Stomach (tissue), 19 donors: ENCODE measurements around the gene NUDT7. TPM values are rescaled to one million over a fixed set of nuclear protein-coding genes. Genes with fewer than 3 reads are reported as not detected.

Experiments used
- DNase-seq, 2 donors: peaks; one replicate each; pipeline versions ENCODE4 v3.0.0 to v3.0.0-alpha.2; 2013 to 2019
- H3K27ac ChIP-seq, 5 donors: fragments of 200-600 bp in 4 of 5; sonication (generic) in 4 of 5; one replicate each; pipeline ENCODE4 v1.5.1; 2013 to 2019; ENCODE audit warnings: mild to moderate bottlenecking in 1 of 5, moderate library complexity in 1 of 5
- H3K27me3 ChIP-seq, 3 donors: fragments of 200-600 bp; sonication (generic); one replicate each; pipeline ENCODE4 v1.5.1; 2017 to 2019; ENCODE audit warnings: mixed run types in 1 of 3
- H3K36me3 ChIP-seq, 4 donors: fragments of 200-600 bp; sonication (generic); 1 replicate in 3 of 4; 2 replicates in 1 of 4; pipeline ENCODE4 v1.5.1; 2016 to 2019
- H3K4me1 ChIP-seq, 4 donors: fragments of 200-600 bp; sonication (generic); one replicate each; pipeline ENCODE4 v1.5.1; 2016 to 2019
- H3K4me3 ChIP-seq, 4 donors: fragments of 200-600 bp; sonication (generic) in 3 of 4; one replicate each; pipeline ENCODE4 v1.5.1; 2016 to 2019; ENCODE audit warnings: mild to moderate bottlenecking in 1 of 4
- H3K9me3 ChIP-seq, 4 donors: fragments of 200-600 bp; sonication (generic); one replicate each; pipeline ENCODE4 v1.5.1; 2016 to 2019
- CTCF ChIP-seq, 7 experiments: fragments of 450-650 bp in 4 of 7; fragments of 200-600 bp in 3 of 7; sonication (generic) in 3 of 7; IDR thresholded peaks; one replicate each; pipeline ENCODE4 v1.5.1; 2016 to 2019; ENCODE audit warnings: antibody characterized with exemption in 7 of 7, control low read depth in 2 of 7, mild to moderate bottlenecking in 1 of 7
- EP300 ChIP-seq: sonication (generic); formaldehyde crosslinking; IDR thresholded peaks from one replicate; pipeline ENCODE4 v1.6.1; 2017; ENCODE audit warnings: antibody characterized with exemption
- POLR2A ChIP-seq, 4 donors: fragments of 450-650 bp; IDR thresholded peaks; one replicate each; pipeline ENCODE4 v1.6.1; 2016; ENCODE audit warnings: antibody characterized with exemption in 4 of 4, control low read depth in 2 of 4, mild to moderate bottlenecking in 1 of 4, moderate library complexity in 1 of 4
- POLR2AphosphoS5 ChIP-seq, 3 donors: sonication (generic); formaldehyde crosslinking; IDR thresholded peaks; one replicate each; pipeline ENCODE4 v1.6.1; 2016; ENCODE audit warnings: antibody characterized with exemption in 3 of 3
- WGBS, 5 donors: extraction: QIAGEN DNeasy Blood & Tissue Kit in 3 of 5; methylation state at CpG; one replicate each; pipeline versions ENCODE4 v1.1.5 to v1.1.7; 2013 to 2018; 5-methylcytosine and 5-hydroxymethylcytosine counted together
- intact Hi-C: fragments of 100-400 bp; cut with DNase I; formaldehyde crosslinking; loops from one replicate; pipeline ENCODE4 v1.15.1; 2023; ENCODE audit warnings: low total_unique reads
- long read RNA-seq, 10 donors: transcript quantifications; one replicate each; lab custom pipeline, GENCODE V29; 2026
- polyA plus RNA-seq, 3 donors: library from polyadenylated mRNA; stranded (reverse); fragments of 200-250 nt; gene quantifications; one replicate each; pipeline ENCODE4 v1.2.3, GENCODE V29; 2013
- total RNA-seq, 5 donors: library from RNA; depleted of rRNA; stranded (reverse); fragments of >200 nt; gene quantifications; one replicate each; pipeline versions ENCODE4 v1.1.0 to v1.2.3, GENCODE V29; 2014 to 2016
- donor health status: healthy with polysubstance abuse.
- donor health status: Bipolar disorder and iron deficiency.
- donor health status: healthy.

Gene NUDT7
- 1 to 10 TPM in 3 of 5 donors, not detected in 2; 2.2 to 4.0 (median 3.2) TPM for total RNA-seq
- 10 to 100 TPM in 2 of 3 donors, 1 to 10 TPM in 1; 9.5 to 14.0 (median 12.0) TPM for polyA plus RNA-seq
- long read RNA-seq, donor 1, partial matches to known transcripts: 0 of 1 reads
- long read RNA-seq, donor 1, other reads (novel, unspliced or antisense): 0 of 1 reads
- long read RNA-seq, donor 2, partial matches to known transcripts: 0 of 1 reads
- long read RNA-seq, donor 2, other reads (novel, unspliced or antisense): 0 of 1 reads
- long read RNA-seq, donor 3: 0 reads
- long read RNA-seq, donor 4: 0 reads
- long read RNA-seq, donor 5, partial matches to known transcripts: 0 of 1 reads
- long read RNA-seq, donor 5, other reads (novel, unspliced or antisense): 0 of 1 reads
- long read RNA-seq, donor 6, partial matches to known transcripts: 0 of 5 reads
- long read RNA-seq, donor 6, other reads (novel, unspliced or antisense): 0 of 5 reads
- long read RNA-seq, donor 7, partial matches to known transcripts: 0 of 3 reads
- long read RNA-seq, donor 7, other reads (novel, unspliced or antisense): 0 of 3 reads
- long read RNA-seq, donor 8, partial matches to known transcripts: 0 of 4 reads
- long read RNA-seq, donor 8, other reads (novel, unspliced or antisense): 0 of 4 reads
- long read RNA-seq, donor 9, partial matches to known transcripts: 0 of 1 reads
- long read RNA-seq, donor 9, other reads (novel, unspliced or antisense): 0 of 1 reads
- long read RNA-seq, donor 10, partial matches to known transcripts: 0 of 1 reads
- long read RNA-seq, donor 10, other reads (novel, unspliced or antisense): 0 of 1 reads

GRCh38 chr16:77722309-77723107 is at the start of gene NUDT7:
NUDT7 (plus strand) TSS chr16:77722514; CDS start chr16:77722583, 69 bp downstream.
- WGBS, 5 donors: 0 to 2% (median 1%) methylated on average over 44 to 55 of the region's 55 CpGs

GRCh38 chr16:77674888-77675287 is 47.4 kb upstream of the NUDT7 start:
- 16 to 20% (median 19%) methylated on average over 4 of the region's 4 CpGs for WGBS, 5 donors
- intact Hi-C loops: loop anchor here (5.0 kb wide), 1 partner anchor 297 kb away; no protein-coding TSS in a partner anchor
- Histone ChIP-seq H3K27ac (no peak overlapping the region), H3K4me1 (peaks cover 0 to 6% (median 0%) of the 10 kb centered on the region in 4 donors), H3K4me3 (no peak overlapping the region), H3K36me3 (no peaks in the 10 kb centered on the region), H3K27me3 (peaks cover 0 to 13% (median 0%) of the 10 kb centered on the region in 3 donors), H3K9me3 (no peaks in the 10 kb centered on the region)
- DNase-seq: no peak
- TF ChIP-seq POLR2AphosphoS5 (IDR thresholded peaks at IDR 0.05) (peak in 1 of 3 donors; percentile 28), POLR2A (IDR thresholded peaks at IDR 0.05) (no peak)

More at GRCh38 chr16:77722309-77723107, at the start of gene NUDT7:
- Histone ChIP-seq H3K4me1 (peaks cover 0 to 18% (median 14%) of the 10 kb centered on the region in 4 donors), H3K27me3 (no peaks in the 10 kb centered on the region), H3K4me3 (peak within 1 kb of the TSS; percentile 66 to 81 (median 70)), H3K36me3 (peaks cover 0 to 18% (median 9%) of the 10 kb centered on the region in 4 donors), H3K9me3 (no peaks in the 10 kb centered on the region), H3K27ac (peak within 1 kb of the TSS; percentile 59 to 94 (median 87))
- intact Hi-C loops: no loop called here
- DNase-seq: peak; percentile 99 to 100
- TF ChIP-seq POLR2A (IDR thresholded peaks at IDR 0.05) (peak in 1 of 4 donors; percentile 38), CTCF (IDR thresholded peaks at IDR 0.05) (no peak), EP300 (no peak), POLR2AphosphoS5 (IDR thresholded peaks at IDR 0.05) (peak; percentile 53 to 90 (median 89))

- intact Hi-C loops: loop anchor here (5.0 kb wide), 1 partner anchor 297 kb away; no protein-coding TSS in a partner anchor
- peaks cover 0 to 6% (median 0%) of the 10 kb centered on the region in 4 donors for H3K4me1 ChIP-seq
- WGBS, 5 donors: 24 to 28% (median 27%) methylated on average over 15 of the region's 15 CpGs
- H3K9me3 ChIP-seq: no peaks in the 10 kb centered on the region
- H3K27ac ChIP-seq: no peak overlapping the region
- peak; percentile 69 to 89 for DNase-seq
- H3K27me3 ChIP-seq: peaks cover 0 to 13% (median 0%) of the 10 kb centered on the region in 3 donors
- H3K4me3 ChIP-seq: no peak overlapping the region
- TF ChIP-seq CTCF (IDR thresholded peaks at IDR 0.05) (peak in 5 of 7 experiments; percentile 89 to 96 (median 91)), POLR2AphosphoS5 (IDR thresholded peaks at IDR 0.05) (peak in 1 of 3 donors; percentile 30), EP300 (no peak), POLR2A (IDR thresholded peaks at IDR 0.05) (no peak)
- no peaks in the 10 kb centered on the region for H3K36me3 ChIP-seq
Observed at GRCh38 chr16:77675464-77676324, 46.6 kb upstream of the NUDT7 start.

GRCh38 chr16:77677129-77677528 is 45.2 kb upstream of the NUDT7 start:
- Histone ChIP-seq H3K36me3 (no peaks in the 10 kb centered on the region), H3K9me3 (no peaks in the 10 kb centered on the region), H3K27ac (no peak overlapping the region), H3K27me3 (peaks cover 0 to 9% (median 0%) of the 10 kb centered on the region in 3 donors), H3K4me1 (peaks cover 0 to 6% (median 0%) of the 10 kb centered on the region in 4 donors), H3K4me3 (no peak overlapping the region)
- DNase-seq: no peak
- WGBS, 5 donors: 50 to 66% (median 51%) methylated on average over 4 of the region's 4 CpGs
- no peak for TF ChIP-seq CTCF (IDR thresholded peaks at IDR 0.05)
- TF ChIP-seq EP300: no peak
- TF ChIP-seq POLR2A (IDR thresholded peaks at IDR 0.05): no peak
- no peak for TF ChIP-seq POLR2AphosphoS5 (IDR thresholded peaks at IDR 0.05)
- intact Hi-C loops: loop anchor here (5.0 kb wide), 1 partner anchor 295 kb away; no protein-coding TSS in a partner anchor
